HG02759 (cell line): ENCODE data around the gene OLAH.
"Not testable (repeated sequence)": the region's sequence is repeated elsewhere in the genome, so short reads cannot be mapped to it uniquely, and the experiment has no call there.

Source experiments
- ATAC-seq: cut with Tn5 transposase; IDR thresholded peaks from one replicate; pipeline ENCODE4 v1.9.1; 2021; ENCODE audit warnings: mild to moderate bottlenecking, moderate library complexity; ENCODE audit not compliant: unreplicated experiment

Gene OLAH

DNA sequence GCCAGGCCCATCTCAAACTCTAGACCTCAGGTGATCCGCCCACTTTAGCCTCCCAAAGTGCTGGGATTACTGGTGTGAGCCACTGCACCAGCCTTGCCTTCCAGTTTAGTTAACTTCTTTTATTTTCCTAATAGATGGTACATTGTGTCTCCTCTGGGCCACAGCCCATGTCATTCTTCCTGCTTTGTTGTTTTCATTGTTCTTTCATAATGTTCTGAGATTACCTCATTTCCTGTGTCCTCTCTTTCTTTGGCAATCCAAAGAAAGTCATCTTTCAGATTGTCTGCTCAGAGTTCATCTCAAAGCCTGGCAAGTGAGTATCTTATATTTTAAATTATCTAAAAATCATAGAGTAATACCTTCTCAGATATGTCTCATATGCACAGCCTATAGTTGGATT is at the start of gene OLAH:
Gene OLAH (plus strand): TSS at position 270 of the 400 bp plus-strand sequence. CDS start 3,346 bp downstream, outside the sequence.
- no peak for ATAC-seq

DNA sequence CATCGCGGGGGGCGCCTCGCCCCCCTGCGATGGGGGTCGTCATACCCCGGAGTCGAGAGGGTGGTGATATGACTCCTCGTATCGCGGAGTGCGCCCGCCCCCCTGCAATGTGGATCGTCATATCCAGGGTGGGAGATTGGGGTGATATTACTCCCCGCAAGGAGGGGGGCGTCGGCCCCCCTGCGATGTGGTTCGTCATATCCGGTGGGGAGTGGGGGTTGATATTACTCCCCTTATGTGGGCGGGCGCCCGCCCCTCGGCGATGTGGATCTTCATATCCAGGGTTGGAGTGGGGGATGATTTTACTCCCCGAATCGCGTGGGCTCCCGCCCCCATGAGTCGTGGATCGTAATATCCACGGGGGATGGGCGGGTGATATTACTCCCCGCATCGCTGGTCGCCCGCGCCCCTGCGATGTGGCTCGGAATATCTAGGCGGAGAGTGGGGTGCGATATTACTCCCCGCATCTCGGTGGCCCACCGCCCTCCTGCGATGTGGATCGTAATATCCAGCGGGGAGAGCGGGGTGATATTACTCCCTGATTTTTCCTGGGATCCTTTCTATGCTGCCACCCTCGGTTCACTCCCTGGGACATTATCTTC is 47.7 kb upstream of the OLAH start:
- no peak for ATAC-seq

- not testable (repeated sequence) for ATAC-seq
Observed at GRCh38 chr10:15013530-15013929, 30.2 kb upstream of the OLAH start.

- no peak for ATAC-seq
Observed at GRCh38 chr10:15015451-15015850, 28.3 kb upstream of the OLAH start.

DNA sequence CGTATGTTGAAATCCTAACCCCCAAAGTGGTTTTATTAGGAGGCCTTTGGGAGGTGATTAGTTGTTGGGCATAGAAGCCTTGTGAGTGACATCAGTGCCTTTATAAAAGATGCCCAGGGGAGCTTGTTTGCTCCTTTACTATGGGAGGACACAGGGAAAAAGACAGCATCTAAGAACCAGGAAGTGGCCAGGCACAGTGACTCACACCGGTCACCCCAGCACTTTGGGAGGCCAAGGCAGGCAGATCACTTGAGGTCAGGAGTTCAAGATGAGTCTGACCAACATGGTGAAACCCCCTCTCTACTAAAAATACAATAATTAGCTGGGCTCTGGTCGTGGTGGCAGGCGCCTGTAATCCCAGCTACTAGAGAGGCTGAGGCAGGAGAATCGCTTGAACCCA is 22.8 kb upstream of the OLAH start:
- ATAC-seq, result not testable (repeated sequence)

DNA sequence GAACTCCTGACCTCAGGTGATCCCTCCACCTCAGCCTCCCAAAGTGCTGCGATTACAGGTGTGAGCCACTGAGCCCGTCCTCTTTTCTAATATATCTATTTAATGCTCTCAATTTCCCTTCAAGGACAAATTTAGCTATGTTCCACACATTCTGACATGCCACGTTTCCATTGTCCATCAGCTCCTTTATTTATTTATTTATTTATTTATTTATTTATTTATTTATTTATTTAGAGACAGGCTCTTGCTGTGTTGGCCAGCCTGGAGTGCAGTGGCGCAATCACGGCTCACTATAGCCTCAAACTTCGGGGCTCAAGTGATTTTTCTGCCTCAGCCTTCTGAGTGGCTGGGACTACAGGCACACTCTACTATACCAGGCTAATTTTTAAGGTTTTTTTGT is 20.7 kb upstream of the OLAH start:
- not testable (repeated sequence) for ATAC-seq

DNA sequence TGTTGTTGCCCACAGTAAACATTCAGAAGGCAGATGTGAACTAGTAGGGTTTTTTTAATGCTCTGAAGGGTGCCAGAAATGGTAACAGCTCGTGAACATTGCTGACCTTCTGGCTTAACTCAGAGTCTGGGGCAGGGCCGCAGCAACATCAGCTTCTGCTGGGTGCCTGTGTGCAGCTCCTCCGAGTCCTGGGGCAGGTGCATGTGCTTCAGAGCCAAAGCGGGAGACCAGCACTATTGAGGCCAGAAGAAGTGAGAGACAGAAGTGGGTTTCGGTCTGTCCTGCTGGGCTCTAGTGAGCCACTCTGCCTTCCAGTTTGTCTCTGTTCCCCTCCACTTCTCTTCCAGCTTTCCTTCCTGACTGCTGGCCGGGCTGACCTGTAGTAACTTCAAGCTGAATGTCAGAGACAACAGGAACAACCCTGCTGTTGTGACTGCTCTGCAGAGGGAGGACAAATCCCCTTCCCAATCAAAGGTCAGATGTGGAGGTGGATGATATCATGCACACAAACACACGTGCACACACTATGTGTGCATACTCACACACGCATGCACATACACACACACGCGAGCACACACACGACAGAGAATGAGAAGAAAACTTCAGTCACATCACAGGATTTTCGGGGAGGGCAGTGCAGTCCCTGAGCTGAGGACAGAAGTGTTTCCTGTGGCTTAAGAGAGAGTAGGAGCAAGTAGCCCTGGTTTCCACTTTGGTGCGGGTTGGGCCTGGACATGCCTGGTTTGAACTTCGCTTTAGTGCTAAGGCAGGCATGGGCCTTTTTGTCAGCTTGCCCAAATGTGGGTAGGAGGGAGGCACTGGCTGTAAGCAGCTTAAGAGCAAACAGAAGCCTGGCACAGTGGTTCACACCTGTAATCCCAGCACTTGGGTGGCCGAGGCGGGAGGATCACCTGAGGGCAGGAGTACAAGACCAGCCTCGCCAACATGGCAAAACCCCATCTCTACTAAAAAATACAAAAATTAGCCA is 19.4 kb upstream of the OLAH start:
- ATAC-seq, result not testable (repeated sequence)

DNA sequence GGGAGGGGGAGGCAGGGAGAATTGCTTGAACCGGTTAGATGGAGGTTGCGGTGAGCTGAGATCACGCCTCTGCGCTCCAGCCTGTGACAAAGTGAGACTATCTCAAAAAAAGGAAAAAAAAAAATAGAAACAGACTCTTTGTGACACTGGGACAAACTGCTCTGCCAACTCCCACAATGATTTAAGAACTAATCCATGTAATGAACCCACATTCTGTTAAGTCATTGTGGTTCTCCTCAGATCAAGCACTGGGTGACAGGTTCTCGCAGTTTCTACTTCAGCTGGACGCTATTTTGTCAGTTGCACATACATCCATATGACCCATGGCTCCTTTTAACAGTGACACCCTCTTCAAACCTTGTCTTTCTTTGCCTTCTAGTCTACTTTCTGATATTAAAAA is 18.7 kb upstream of the OLAH start:
- not testable (repeated sequence) for ATAC-seq

DNA sequence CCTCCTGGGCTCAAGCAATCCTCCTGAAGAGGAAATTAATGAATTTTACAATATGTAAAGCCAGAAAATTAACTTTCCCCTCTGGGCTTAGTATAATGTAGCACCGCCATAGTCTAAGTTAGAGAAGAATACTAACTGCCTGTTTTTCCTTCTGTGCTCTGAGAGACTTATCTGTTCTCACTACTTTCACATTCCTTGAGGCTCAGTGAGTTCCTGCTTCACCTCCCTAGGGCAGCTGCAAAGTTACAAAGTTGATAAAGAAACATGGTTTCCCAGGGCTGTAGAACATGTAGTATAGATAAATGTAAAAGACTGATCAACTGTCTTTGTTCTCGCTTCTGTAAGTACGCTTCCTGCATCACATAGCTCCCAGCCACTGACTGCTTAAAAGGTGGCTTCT is 16.0 kb upstream of the OLAH start:
- ATAC-seq, result no peak

DNA sequence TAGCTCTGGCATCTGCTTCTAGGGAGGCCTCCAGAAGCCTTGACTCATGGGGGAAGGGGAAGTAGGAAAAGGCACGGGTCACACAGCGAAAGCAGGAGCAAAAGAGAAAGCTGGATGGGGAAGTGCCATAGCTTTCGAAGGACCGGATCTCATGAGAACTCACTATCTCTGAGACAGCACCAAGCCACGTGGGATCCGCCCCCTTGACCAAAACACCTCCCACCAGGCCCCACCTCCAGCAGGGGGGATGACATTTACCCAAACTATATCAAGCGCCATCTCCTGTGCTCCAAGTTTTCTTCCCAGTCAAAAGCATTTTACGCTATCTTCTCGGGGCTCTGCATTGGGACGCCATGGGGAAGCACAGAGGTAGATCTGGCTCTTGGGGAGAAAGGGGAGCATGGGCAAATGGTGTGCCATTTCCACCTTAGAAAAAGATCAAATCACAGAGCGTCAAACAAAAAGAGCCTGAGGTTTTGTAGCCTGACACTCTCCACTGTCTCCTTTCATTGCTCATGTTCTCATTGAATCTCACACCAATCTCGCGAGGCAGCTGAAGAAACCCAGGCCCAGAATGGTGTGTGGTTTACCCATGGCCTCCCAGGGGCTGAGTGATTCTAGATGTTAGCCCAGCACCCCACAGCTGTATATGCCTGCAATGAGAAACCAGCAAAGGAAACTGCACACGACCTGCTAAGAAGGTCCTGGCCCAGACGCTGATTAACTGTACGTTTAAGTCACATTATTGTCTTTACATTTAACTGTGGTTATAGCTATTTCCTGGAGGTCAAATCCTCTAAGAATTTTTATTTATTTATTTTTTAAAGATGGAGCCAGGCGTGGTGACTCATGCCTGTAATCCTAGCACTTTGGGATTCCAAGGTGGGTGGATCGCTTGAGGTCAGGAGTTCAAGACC is 8.1 kb upstream of the OLAH start:
- no peak for ATAC-seq

DNA sequence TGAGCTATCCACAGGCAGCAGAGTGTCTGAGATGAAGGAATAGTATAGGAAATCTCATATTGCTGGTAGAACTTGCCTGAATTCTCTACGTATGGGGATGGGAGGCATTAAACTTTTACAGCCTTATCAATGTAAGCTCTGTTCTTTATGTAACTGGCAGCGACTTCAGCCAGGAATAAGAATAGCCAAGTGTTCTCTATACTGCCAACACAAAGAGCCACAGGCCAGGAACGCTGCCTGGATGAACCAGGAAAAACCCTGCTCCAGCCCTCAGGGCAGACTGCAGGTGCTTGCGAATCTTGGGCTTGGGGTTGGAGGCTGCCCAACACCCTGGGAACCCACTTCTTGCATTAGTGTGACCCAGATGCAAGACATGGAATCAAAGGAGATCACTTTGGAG is 6.1 kb upstream of the OLAH start:
- ATAC-seq, result no peak

GRCh38 chr10:15038416-15038815 is 5.3 kb upstream of the OLAH start:
- ATAC-seq, result no peak

- ATAC-seq, result no peak
Observed at GRCh38 chr10:15045380-15045779, 1.6 kb downstream of the OLAH start.

DNA sequence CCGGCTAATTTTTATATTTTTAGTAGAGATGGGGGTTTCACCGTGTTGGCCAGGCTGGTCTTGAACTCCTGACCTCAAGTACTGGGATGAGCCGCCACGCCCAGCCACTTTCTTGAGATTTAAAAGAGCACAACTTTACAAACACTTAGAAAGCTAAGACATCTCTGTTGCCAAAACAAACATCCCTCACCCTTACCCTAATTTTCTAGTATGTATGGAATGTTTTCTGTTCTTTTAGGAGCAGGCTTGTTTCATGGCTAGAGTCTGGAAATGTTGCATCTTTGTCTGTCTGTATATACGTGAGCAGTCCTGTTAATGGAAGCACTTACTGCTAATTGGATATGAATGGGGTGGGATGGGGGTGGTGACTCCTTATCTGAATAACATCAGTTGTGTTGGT is 2.9 kb downstream of the OLAH start:
- ATAC-seq, result no peak

- no peak for ATAC-seq
Observed at GRCh38 chr10:15049533-15049932, 5.8 kb downstream of the OLAH start.

DNA sequence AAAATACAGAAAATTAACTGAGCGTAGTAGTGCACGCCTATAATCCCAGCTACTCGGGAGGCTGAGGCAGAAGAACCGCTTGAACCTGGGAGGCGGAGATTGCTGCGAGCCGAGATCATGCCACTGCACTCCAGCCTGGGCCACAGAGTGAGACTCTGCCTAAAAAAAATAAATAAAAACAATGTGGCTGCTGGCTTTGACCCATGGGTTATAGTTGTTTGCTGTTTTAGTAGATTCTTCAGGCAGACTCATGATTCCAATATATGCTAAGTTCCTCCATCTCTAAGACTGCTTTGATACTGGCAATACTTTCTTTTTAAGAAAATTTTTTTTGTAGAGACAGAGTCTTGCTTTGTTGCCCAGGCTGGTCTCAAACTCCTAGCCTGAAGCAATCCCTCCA is 8.4 kb downstream of the OLAH start:
- ATAC-seq, result no peak

GRCh38 chr10:15053061-15053460 is 9.3 kb downstream of the OLAH start:
- no peak for ATAC-seq

DNA sequence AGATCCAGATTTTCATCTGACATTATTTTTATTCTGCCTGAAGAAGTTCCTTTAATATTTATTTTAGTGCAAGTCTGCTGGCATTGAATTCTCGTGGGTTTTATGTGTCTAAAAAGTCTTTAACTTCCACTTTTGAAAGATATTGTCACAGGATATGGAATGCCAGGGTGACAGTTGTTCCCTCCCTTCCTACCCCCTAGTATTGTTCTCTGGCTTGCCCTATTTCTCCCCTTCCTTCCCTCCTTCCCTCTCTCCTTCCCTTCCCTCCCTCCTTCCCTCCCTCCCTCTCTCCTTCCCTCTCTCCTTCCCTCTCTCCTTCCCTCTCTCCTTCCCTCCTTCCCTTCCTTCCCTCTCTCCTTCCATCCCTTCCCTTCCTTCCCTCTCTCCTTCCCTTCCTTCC is 14.9 kb downstream of the OLAH start:
- no peak for ATAC-seq

DNA sequence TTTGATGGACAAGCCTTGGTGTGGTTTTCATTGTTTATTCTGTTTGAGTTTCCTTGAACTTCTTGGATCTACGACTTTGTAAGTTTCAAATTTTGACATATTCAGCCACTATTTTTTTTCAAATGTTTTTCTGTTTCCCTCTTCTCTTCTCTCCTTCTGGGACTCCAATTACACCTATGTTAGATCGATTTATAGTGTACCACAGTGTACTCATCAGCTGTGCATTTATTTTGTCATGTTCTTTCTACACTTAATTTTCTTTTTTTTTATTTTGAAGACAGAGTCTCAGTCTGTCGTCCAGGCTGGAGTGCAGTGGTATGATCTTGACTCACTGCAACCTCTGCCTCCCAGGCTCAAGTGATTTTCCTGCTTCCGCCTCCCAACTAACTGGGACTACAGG is 16.2 kb downstream of the OLAH start:
- ATAC-seq, result no peak

GRCh38 chr10:15060638-15061037 is 16.9 kb downstream of the OLAH start:
- no peak for ATAC-seq

GRCh38 chr10:15067154-15067553 is 23.4 kb downstream of the OLAH start:
- no peak for ATAC-seq
